ENCODE results near the gene SND1.

SND1 gene

GRCh38 chr7:127761196-127761595 is 109.2 kb downstream of the SND1 start:
- Histone ChIP-seq H3K4me3 (no peak overlapping the region), H3K27ac (no peak overlapping the region)
- no peak for DNase-seq (ENCODE audit: low spot score)
- no peak for TF ChIP-seq CTCF (IDR thresholded peaks at IDR 0.05)

GRCh38 chr7:127764681-127765080 is 112.7 kb downstream of the SND1 start:
- DNase-seq (ENCODE audit: low spot score), result no peak
- TF ChIP-seq CTCF (IDR thresholded peaks at IDR 0.05), result no peak
- Histone ChIP-seq H3K27ac (no peak overlapping the region), H3K4me3 (no peak overlapping the region)

- H3K4me3 ChIP-seq, result no peak overlapping the region
- TF ChIP-seq CTCF (IDR thresholded peaks at IDR 0.05), result no peak
- H3K27ac ChIP-seq, result no peak overlapping the region
- DNase-seq (ENCODE audit: low spot score), result no peak
Observed at GRCh38 chr7:127765150-127765549, 113.2 kb downstream of the SND1 start.

DNA sequence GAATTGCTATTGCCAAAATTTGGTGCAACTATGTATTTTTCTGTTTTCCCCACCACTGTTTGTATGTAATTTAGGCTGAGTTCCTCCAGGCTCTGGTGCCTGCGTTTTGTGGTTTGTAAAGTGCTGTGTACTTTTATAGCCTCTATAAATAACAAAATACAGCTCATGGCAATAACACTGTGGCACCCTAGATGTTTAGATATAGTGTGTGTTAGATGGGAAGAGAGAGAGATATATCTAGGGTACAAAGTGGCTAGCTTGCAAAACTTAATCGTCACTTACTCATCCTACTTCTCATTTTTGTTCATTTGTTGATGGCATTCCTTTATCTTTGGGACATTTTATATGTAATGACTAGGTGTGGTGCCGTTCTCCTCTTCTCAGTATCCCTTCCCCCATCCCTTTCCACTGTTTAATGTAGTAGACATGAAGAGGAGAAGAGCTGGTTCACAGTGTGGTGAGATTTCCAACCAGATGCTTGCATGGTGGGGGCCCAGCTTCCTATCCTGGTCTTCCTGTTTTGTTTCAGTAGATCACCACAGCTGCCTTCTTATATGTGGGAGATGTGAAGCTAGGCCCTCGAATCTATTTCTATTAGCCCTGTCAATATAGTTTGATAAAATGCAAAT is 115.0 kb downstream of the SND1 start:
- no peak for TF ChIP-seq CTCF (IDR thresholded peaks at IDR 0.05)
- DNase-seq (ENCODE audit: low spot score), result no peak
- no peak overlapping the region for H3K4me3 ChIP-seq
- no peak overlapping the region for H3K27ac ChIP-seq

DNA sequence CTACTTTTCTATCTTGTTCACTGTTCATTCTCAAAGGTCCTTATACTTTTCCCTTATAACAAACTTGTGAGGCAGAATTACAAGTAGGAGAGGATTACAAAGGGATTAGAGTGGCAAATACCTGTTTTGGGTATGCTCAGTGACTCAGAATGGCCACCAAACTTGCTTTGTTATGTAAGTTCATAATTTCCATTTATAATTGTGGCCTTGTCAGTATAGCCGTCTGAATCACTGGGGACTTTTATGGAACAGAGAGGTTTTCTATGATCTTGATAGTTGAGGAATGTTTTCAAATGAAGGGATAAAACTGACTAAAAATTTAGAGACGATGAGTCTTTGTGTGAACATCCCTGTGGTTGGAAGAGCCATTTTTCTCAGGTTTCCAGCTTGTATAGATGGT is 116.2 kb downstream of the SND1 start:
- TF ChIP-seq CTCF (IDR thresholded peaks at IDR 0.05), result no peak
- no peak for DNase-seq (ENCODE audit: low spot score)
- Histone ChIP-seq H3K4me3 (no peak overlapping the region), H3K27ac (no peak overlapping the region)

DNA sequence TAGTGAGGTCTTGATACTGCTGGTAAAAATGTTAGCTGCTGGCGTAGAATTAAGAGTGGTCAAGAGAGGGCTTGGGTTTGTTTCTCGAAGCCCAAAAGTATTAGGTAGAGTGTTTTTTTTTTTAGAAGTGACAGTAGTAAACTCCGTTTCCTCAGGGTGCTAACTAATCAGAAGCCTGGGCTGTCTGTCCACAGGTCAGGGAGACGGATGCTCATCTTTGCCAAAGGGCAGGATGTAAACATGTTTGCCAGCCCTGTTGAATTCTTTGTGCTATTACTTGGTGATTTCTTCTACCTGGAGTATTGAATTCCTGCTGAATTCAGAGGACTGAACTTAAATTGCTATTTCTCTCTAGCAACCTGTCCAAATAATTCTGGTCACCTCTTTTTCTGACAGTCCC is 117.1 kb downstream of the SND1 start:
- no peak for TF ChIP-seq CTCF (IDR thresholded peaks at IDR 0.05)
- Histone ChIP-seq H3K27ac (no peak overlapping the region), H3K4me3 (no peak overlapping the region)
- no peak for DNase-seq (ENCODE audit: low spot score)

DNA sequence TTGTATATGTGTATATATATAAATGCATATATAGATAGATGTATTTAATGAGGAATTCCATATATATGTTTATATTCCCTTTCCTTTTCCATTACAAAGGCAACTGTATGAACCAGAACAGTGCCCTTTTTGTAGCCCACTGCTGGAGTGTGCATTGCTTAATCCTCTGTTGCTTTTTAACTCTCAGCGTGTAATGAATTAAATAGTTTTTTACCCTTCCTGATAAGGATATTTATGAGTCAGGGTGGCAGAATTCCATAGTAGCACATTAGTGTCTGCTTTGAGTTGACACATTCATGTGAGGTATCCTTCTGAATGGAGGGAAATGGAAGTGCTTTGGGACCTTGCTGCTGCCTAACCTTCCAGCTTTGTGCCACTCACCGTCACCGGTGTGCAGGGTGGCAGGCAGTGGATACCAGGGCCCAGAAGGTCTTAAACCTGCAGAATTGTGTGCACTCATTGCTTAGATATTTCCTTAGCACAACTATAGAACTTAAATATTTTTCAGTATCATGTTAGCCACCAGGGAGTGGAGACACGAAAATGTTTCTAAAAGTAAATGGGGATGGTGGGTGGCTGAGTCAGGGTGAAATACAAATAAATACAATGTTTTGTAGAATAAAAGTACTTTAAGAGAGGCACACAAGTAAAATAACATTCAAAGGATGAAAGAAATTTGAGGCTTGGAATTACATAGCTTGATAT is 117.9 kb downstream of the SND1 start:
- no peak for TF ChIP-seq CTCF (IDR thresholded peaks at IDR 0.05)
- no peak for DNase-seq (ENCODE audit: low spot score)
- no peak overlapping the region for H3K27ac ChIP-seq
- no peak overlapping the region for H3K4me3 ChIP-seq
